Smooth muscle cell (in vitro differentiated cells): ENCODE results near the gene ALOXE3. TPM values are rescaled to one million over a fixed set of nuclear protein-coding genes. Genes with fewer than 3 reads are reported as not detected.

Experiments used
- DNase-seq: peaks from one replicate; lab custom pipeline; 2025; ENCODE audit not compliant: unreplicated experiment; lab: John Stamatoyannopoulos, UW
- H2AFZ ChIP-seq: fragments of 200-600 bp; sonication (generic); 2 replicates; pipeline ENCODE4 v1.6.0; 2016; ENCODE audit warnings: antibody characterized with exemption, low read depth, mild to moderate bottlenecking
- H3F3A ChIP-seq: fragments of 200-600 bp; sonication (generic); 2 replicates; pipeline ENCODE4 v1.6.0; 2017; ENCODE audit warnings: antibody characterized with exemption, low read depth
- H3K27ac ChIP-seq: fragments of 200-600 bp; sonication (generic); 2 replicates; pipeline ENCODE4 v1.5.1; 2016; ENCODE audit warnings: low read depth, mild to moderate bottlenecking
- H3K27me3 ChIP-seq: fragments of 200-600 bp; sonication (generic); 2 replicates; pipeline ENCODE4 v1.6.1; 2016; ENCODE audit warnings: low read depth, mild to moderate bottlenecking
- H3K36me3 ChIP-seq: fragments of 200-600 bp; sonication (generic); 2 replicates; pipeline ENCODE4 v1.5.1; 2016; ENCODE audit warnings: low read depth
- H3K4me1 ChIP-seq: fragments of 200-600 bp; sonication (generic); 2 replicates; pipeline ENCODE4 v1.5.1; 2016; ENCODE audit warnings: low read depth
- H3K4me2 ChIP-seq: fragments of 200-600 bp; sonication (generic); 2 replicates; pipeline ENCODE4 v1.6.0; 2016; ENCODE audit warnings: mild to moderate bottlenecking
- H3K4me3 ChIP-seq: fragments of 200-600 bp; sonication (generic); 2 replicates; pipeline ENCODE4 v1.5.1; 2016; ENCODE audit warnings: mild to moderate bottlenecking
- H3K79me2 ChIP-seq: fragments of 200-600 bp; sonication (generic); 2 replicates; pipeline ENCODE4 v1.6.0; 2016; ENCODE audit warnings: low read depth, mild to moderate bottlenecking
- H3K9ac ChIP-seq: fragments of 200-600 bp; sonication (generic); 2 replicates; pipeline ENCODE4 v1.6.0; 2016; ENCODE audit warnings: low read depth
- H3K9me3 ChIP-seq: fragments of 200-600 bp; sonication (generic); replicated peaks from 2 replicates; pipeline ENCODE4 v1.5.1; 2016; ENCODE audit warnings: low read depth
- H4K20me1 ChIP-seq: fragments of 200-600 bp; sonication (generic); 2 replicates; pipeline ENCODE4 v1.6.0; 2016; ENCODE audit warnings: low read depth
- CTCF ChIP-seq: fragments of 200-600 bp; sonication (generic); IDR thresholded peaks from 2 replicates; pipeline ENCODE4 v1.5.1; 2017; ENCODE audit warnings: borderline replicate concordance, mild to moderate bottlenecking, antibody characterized with exemption; ENCODE audit not compliant: insufficient read depth, poor library complexity, severe bottlenecking
- WGBS: methylation state at CpG from one replicate; pipeline ENCODE4 v1.1.7; 2016; ENCODE audit warnings: low lambda C conversion rate; 5-methylcytosine and 5-hydroxymethylcytosine counted together
- polyA plus RNA-seq: library from polyadenylated mRNA; unstranded; fragments of >200 nt; fragmentation: Nextera tagmentation; extraction: Ambion mirVana; gene quantifications from 2 replicates; pipeline ENCODE4 v1.2.1, GENCODE V29; 2016
- total RNA-seq: library from RNA; depleted of rRNA; stranded (reverse); fragments of >200 nt; gene quantifications from 2 replicates; pipeline ENCODE4 v1.2.3, GENCODE V29; 2014

The ALOXE3 gene
- total and polyA plus RNA-seq, 2 experiments from 2014 or later: 0.25 to 1.7 TPM

GRCh38 chr17:8150194-8151119, 32.1 kb upstream of the ALOXE3 start:
- 90% methylated on average over 18 of the region's 18 CpGs for WGBS
- H3K27ac ChIP-seq: peak overlapping the region; percentile 99
- peaks cover 82% of the 10 kb centered on the region for H4K20me1 ChIP-seq

GRCh38 chr17:8149419-8150193, 31.3 kb upstream of the ALOXE3 start:
- DNase-seq: no peak
- 97% methylated on average over 29 of the region's 29 CpGs for WGBS
- no peak overlapping the region for H3K9ac ChIP-seq
- H3K4me2 ChIP-seq: no peak overlapping the region
- peaks cover 11% of the 10 kb centered on the region for H3K4me1 ChIP-seq
- peaks cover 5% of the 10 kb centered on the region for H3K36me3 ChIP-seq
- H3K79me2 ChIP-seq: peaks cover 10% of the 10 kb centered on the region
- H3K27me3 ChIP-seq: no peaks in the 10 kb centered on the region
- peaks cover 82% of the 10 kb centered on the region for H4K20me1 ChIP-seq
- H2AFZ ChIP-seq: no peak overlapping the region
- H3K9me3 ChIP-seq: no peaks in the 10 kb centered on the region
- no peak for TF ChIP-seq CTCF
- H3K27ac ChIP-seq: no peak overlapping the region
- peaks cover 10% of the 10 kb centered on the region for H3F3A ChIP-seq
- no peak overlapping the region for H3K4me3 ChIP-seq

More at GRCh38 chr17:8150194-8151119, 32.1 kb upstream of the ALOXE3 start:
- peaks cover 5% of the 10 kb centered on the region for H3K36me3 ChIP-seq
- peaks cover 17% of the 10 kb centered on the region for H3K4me1 ChIP-seq
- peak overlapping the region; percentile 95 for H3K4me2 ChIP-seq
- no peaks in the 10 kb centered on the region for H3K9me3 ChIP-seq
- no peaks in the 10 kb centered on the region for H3K27me3 ChIP-seq
- no peak for TF ChIP-seq CTCF
- H3F3A ChIP-seq: peaks cover 10% of the 10 kb centered on the region
- DNase-seq: no peak
- peak overlapping the region; percentile 79 for H3K4me3 ChIP-seq
- H3K9ac ChIP-seq: peak overlapping the region; percentile 70
- H3K79me2 ChIP-seq: peaks cover 10% of the 10 kb centered on the region
- H2AFZ ChIP-seq: no peak overlapping the region

- Histone ChIP-seq H2AFZ (no peak overlapping the region), H3K36me3 (peaks cover 5% of the 10 kb centered on the region), H3K79me2 (peaks cover 10% of the 10 kb centered on the region)
Observed at GRCh38 chr17:8148560-8148959, 30.2 kb upstream of the ALOXE3 start.

More at GRCh38 chr17:8148560-8148959, 30.2 kb upstream of the ALOXE3 start:
- Histone ChIP-seq H3K4me2 (no peak overlapping the region), H3K27me3 (no peaks in the 10 kb centered on the region), H3K27ac (no peak overlapping the region), H3K4me3 (no peak overlapping the region), H3K9me3 (no peaks in the 10 kb centered on the region), H3K9ac (no peak overlapping the region), H3K4me1 (peaks cover 9% of the 10 kb centered on the region), H4K20me1 (peaks cover 90% of the 10 kb centered on the region), H3F3A (peaks cover 10% of the 10 kb centered on the region)
- DNase-seq: no peak
- WGBS: 96% methylated on average over 13 of the region's 13 CpGs
- no peak for TF ChIP-seq CTCF
